Articular chondrocyte of knee joint (primary cell): ENCODE results near the gene FGF22. TPM values are rescaled to one million over a fixed set of nuclear protein-coding genes. Genes with fewer than 3 reads are reported as not detected.

Source experiments
- total RNA-seq: library from RNA; depleted of rRNA; stranded (reverse); fragments of >200 nt; gene quantifications from 2 replicates; pipeline ENCODE4 v1.2.3, GENCODE V29; 2012

FGF22 gene
- not detected in 2 replicates for total RNA-seq

GRCh38 chr19:639253-640160 lies at the start of gene FGF22:
TSS of gene FGF22 (plus strand) at chr19:639879. CDS start at chr19:639926, 47 bp downstream.

GRCh38 chr19:633068-633785 lies 6.5 kb upstream of the FGF22 start, which contains the start of gene POLRMT:
TSS of gene POLRMT (minus strand) at chr19:633537. CDS start at chr19:633512, 25 bp downstream.

GRCh38 chr19:662962-663681 lies 23.4 kb downstream of the FGF22 start, which contains the start of gene RNF126:
TSS of gene RNF126 (minus strand) at chr19:663214. CDS start at chr19:663121, 93 bp downstream.

GRCh38 chr19:676339-677105 lies 36.8 kb downstream of the FGF22 start, which contains the start of gene FSTL3:
TSS of gene FSTL3 (plus strand) at chr19:676392. CDS start at chr19:676424, 32 bp downstream.

Other genes with a start within 250 kb of the FGF22 start
- gene C2CD4C, start 230.7 kb upstream of the FGF22 start, total RNA-seq = not detected in 2 replicates
- gene SHC2, start 178.8 kb upstream of the FGF22 start, total RNA-seq = 0.39 and 1.4 TPM in 2 replicates
- gene MADCAM1, start 143.4 kb upstream of the FGF22 start, total RNA-seq = 0.11 and 0.13 TPM in 2 replicates
- gene TPGS1, start 132.4 kb upstream of the FGF22 start, total RNA-seq = 25.5 and 29.0 TPM in 2 replicates
- gene CDC34, start 108.1 kb upstream of the FGF22 start, total RNA-seq = 27.1 and 28.5 TPM in 2 replicates
- gene GZMM, start 95.8 kb upstream of the FGF22 start, total RNA-seq = not detected in 2 replicates
- 245 and 254 TPM in 2 replicates for gene BSG, start 67.3 kb upstream of the FGF22 start, total RNA-seq
- gene HCN2, start 50.0 kb upstream of the FGF22 start, total RNA-seq = 0.76 and 0.91 TPM in 2 replicates
- 15.9 and 18.4 TPM in 2 replicates for gene POLRMT, start 6.3 kb upstream of the FGF22 start, total RNA-seq
- 17.9 and 21.6 TPM in 2 replicates for gene RNF126, start 23.3 kb downstream of the FGF22 start, total RNA-seq
- gene FSTL3, start 36.5 kb downstream of the FGF22 start, total RNA-seq = 15.9 and 33.2 TPM in 2 replicates
- not detected in 2 replicates for gene PRSS57, start 55.6 kb downstream of the FGF22 start, total RNA-seq
- 7.5 and 9.3 TPM in 2 replicates for gene PALM, start 69.1 kb downstream of the FGF22 start, total RNA-seq
- gene MISP, start 111.2 kb downstream of the FGF22 start, total RNA-seq = 0.22 and 0.26 TPM in 2 replicates
- 92.3 and 113 TPM in 2 replicates for gene PTBP1, start 157.6 kb downstream of the FGF22 start, total RNA-seq
- 0.39 and 0.76 TPM in 2 replicates for gene PLPPR3, start 182.1 kb downstream of the FGF22 start, total RNA-seq
- not detected in 2 replicates for gene AZU1, start 188.0 kb downstream of the FGF22 start, total RNA-seq
- not detected in 2 replicates for gene PRTN3, start 201.1 kb downstream of the FGF22 start, total RNA-seq
- 0.43 and 1.0 TPM in 2 replicates for gene ELANE, start 212.4 kb downstream of the FGF22 start, total RNA-seq
- 1.9 and 2.1 TPM in 2 replicates for gene CFD, start 219.8 kb downstream of the FGF22 start, total RNA-seq